GM18909 (cell line): ENCODE data around the gene TBC1D9B.
A peak's percentile ranks its signal among the peaks of the same experiment; 100 is the strongest.

Experiments
- ATAC-seq: cut with Tn5 transposase; IDR thresholded peaks from one replicate; pipeline ENCODE4 v1.9.1; 2021; ENCODE audit warnings: mild to moderate bottlenecking; ENCODE audit not compliant: unreplicated experiment, poor library complexity

Gene TBC1D9B

GRCh38 chr5:179909224-179909623 is 1.5 kb upstream of the TBC1D9B start:
- no peak for ATAC-seq

GRCh38 chr5:179908528-179908927 is 831 bp upstream of the TBC1D9B start:
- no peak for ATAC-seq

GRCh38 chr5:179906795-179907555 is 722 bp downstream of the TBC1D9B start:
- ATAC-seq, result peak; percentile 27

GRCh38 chr5:179906294-179906794 is 1.4 kb downstream of the TBC1D9B start:
- no peak for ATAC-seq

GRCh38 chr5:179905161-179905560 is 2.5 kb downstream of the TBC1D9B start:
- no peak for ATAC-seq

- no peak for ATAC-seq
These were observed 3.1 kb downstream of the TBC1D9B start for GRCh38 chr5:179904463-179905160.

- no peak for ATAC-seq
These were observed 4.9 kb downstream of the TBC1D9B start for GRCh38 chr5:179902763-179903158.

GRCh38 chr5:179901915-179902762 is 5.6 kb downstream of the TBC1D9B start:
- no peak for ATAC-seq

- ATAC-seq, result no peak
These were observed 6.2 kb downstream of the TBC1D9B start for GRCh38 chr5:179901462-179901861.

- ATAC-seq, result no peak
These were observed 7.0 kb downstream of the TBC1D9B start for GRCh38 chr5:179900711-179901110.

- ATAC-seq, result no peak
These were observed 7.5 kb downstream of the TBC1D9B start for GRCh38 chr5:179900206-179900605.

GRCh38 chr5:179895861-179896260 is 11.8 kb downstream of the TBC1D9B start:
- no peak for ATAC-seq

- no peak for ATAC-seq
These were observed 13.5 kb downstream of the TBC1D9B start for GRCh38 chr5:179893958-179894895.

GRCh38 chr5:179893076-179893957 is 14.4 kb downstream of the TBC1D9B start:
- ATAC-seq, result no peak

GRCh38 chr5:179892255-179892654 is 15.4 kb downstream of the TBC1D9B start:
- ATAC-seq, result no peak

GRCh38 chr5:179890751-179891682 is 16.7 kb downstream of the TBC1D9B start:
- ATAC-seq, result no peak

GRCh38 chr5:179889885-179890284 is 17.8 kb downstream of the TBC1D9B start:
- ATAC-seq, result no peak

- ATAC-seq, result no peak
These were observed 19.9 kb downstream of the TBC1D9B start for GRCh38 chr5:179887802-179888201.
